ENCODE measurements around the gene SLC2A11.
A peak's percentile ranks its signal among the peaks of the same experiment; 100 is the strongest.

SLC2A11 gene

DNA sequence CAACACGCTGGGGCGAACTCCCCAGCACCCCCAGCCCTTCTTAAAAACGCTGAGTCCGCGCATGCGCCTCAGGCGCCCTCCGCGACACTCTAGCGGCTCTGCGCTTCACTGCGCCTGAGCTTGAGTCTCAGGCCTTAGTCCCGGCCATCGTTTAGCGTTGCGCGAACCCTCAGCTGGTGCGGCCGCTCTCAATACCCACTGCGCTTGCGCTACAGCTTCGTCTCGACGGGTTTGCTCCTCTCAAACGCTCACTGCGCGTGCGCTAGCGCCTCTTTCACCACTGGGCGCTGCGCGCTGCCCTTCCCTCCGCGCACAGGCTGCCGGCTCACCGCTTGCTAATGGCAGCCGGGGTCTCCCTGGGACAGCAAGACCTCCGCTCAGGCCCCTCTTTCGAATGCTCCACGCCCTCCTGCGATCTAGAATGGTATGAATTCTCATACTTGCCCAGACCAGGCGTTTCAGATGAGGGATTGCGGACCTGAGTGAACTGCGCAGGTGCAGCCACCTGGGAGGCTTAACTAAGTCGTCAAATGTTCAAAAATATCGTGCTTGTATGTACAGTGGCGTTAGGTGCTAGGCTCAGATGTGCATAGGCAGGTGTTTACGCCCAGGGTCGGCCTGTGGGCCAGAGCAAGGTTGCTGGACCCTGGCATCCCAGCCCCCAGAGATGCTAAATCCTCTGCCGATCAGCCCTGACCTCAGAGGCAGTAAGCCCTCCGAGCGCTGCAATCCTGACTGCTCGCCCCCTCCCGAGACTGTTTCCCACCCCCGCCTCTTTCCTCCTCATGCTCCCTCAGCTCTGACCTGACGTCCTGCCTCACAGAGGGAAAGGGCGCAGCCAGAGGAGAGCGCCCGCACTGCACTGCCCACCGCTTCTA is at the start of gene SLC2A11:
Gene SLC2A11, plus strand, starts transcription at position 270 of the 878 bp plus-strand sequence. Its CDS starts 125 bp downstream, at position 395.
- DNase-seq (ENCODE audit: low spot score): peak; percentile 96

DNA sequence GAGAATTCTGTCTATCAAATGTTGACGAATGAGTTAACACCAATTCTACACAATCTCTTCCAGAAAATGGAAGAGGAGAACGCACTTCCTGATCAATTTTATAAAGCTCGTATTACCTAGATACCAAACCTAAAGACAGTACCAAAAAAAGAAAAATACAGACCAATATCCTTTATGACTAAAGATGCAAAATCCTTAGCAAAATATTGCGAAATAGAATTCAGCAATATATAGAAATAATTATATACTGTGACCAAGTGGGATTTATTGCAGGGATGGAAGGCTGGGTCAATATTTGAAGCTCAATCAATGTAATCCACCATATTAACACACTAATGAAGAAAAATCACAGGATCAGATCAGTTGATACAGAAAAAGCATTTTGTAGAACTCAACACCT is 45.3 kb upstream of the SLC2A11 start:
- no peak for DNase-seq (ENCODE audit: low spot score)

GRCh38 chr22:23815541-23816155 is 42.0 kb upstream of the SLC2A11 start:
- no peak for DNase-seq (ENCODE audit: low spot score)

- no peak for DNase-seq (ENCODE audit: low spot score)
Measured at GRCh38 chr22:23816156-23816976, 41.3 kb upstream of the SLC2A11 start.

- no peak for DNase-seq (ENCODE audit: low spot score)
Measured at GRCh38 chr22:23817146-23817545, 40.5 kb upstream of the SLC2A11 start.

DNA sequence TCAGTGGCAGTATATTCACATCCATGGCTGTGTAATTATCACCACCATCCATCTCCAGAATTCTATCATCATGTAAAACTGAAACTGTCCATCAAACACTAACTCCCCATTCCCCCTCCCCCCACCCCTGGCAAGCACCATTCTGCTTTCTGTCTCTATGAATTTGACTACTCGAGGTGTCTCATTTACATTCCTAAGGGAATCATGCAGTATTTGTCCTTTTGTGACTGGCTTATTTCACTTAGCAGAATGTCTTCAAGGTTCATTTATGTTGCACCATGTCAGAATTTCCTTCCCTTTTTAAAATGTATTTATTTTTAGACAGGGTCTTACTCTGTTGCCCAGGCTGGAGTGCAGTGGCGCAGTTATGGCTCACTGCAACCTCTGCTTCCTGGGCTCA is 39.1 kb upstream of the SLC2A11 start:
- no peak for DNase-seq (ENCODE audit: low spot score)

DNA sequence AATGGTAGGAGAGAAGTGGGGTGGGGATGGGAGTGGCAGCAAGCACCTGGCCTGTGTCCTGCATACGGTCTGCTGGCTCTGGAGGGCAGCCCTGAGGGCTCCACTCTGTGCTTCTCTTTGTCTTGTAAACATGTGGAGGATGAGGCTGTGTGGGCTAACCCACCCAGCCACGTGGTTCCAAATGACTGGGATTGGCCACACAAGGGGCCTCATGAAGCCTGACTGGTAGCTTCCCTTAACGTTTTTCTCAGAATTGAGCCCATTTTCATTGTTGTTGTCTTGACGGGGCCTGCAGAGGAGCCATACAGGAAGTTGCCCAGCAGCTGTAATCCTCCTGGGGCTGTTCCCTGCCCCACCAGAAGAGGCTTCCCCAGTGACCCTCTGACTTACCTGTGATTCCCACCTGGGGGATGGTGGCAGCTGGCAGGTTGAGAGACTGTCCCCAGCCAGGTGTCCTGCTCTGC is 36.9 kb upstream of the SLC2A11 start:
- DNase-seq (ENCODE audit: low spot score): no peak

GRCh38 chr22:23822101-23822671 is 35.5 kb upstream of the SLC2A11 start:
- DNase-seq (ENCODE audit: low spot score): no peak

GRCh38 chr22:23823331-23823791 is 34.3 kb upstream of the SLC2A11 start:
- no peak for DNase-seq (ENCODE audit: low spot score)

DNA sequence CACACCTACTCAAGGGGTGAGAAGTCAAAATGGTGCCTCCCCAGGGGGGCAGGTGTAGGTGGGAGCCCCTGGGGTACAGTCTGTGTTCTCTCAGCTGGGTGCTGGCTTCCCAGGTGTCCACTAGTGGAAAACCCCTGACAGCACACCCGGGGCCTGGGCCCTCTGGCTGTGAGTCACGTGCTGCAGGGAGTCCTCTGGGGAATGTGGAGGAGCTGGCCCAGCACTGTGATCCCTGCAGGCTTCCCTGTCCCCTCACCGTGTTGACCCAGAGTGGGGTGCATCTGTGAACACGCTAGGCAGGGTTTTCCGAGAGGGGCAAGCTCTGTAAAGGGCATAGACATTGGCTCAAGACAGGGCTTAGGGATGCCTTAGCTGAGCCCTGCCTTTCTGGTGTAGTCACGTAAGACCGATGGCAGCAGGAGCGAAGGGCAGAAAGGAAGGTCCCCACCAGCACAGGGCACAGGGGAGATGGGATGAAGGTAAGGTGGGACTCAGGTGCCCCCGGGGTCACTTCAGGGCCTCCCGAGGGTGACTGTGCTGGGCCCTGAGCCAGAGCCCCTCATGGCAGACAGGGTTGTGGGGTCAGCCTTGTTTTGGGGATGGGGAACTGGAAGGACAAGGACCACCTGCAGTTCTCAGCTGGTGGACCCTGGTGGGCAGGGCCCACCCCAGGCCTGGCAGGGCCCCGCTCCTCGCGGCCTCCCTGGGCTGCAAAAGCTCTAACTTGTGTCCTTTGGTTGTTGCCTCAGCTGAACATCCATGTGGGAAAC is 33.0 kb upstream of the SLC2A11 start:
- no peak for DNase-seq (ENCODE audit: low spot score)

GRCh38 chr22:23825246-23825905 is 32.3 kb upstream of the SLC2A11 start:
- no peak for DNase-seq (ENCODE audit: low spot score)

DNA sequence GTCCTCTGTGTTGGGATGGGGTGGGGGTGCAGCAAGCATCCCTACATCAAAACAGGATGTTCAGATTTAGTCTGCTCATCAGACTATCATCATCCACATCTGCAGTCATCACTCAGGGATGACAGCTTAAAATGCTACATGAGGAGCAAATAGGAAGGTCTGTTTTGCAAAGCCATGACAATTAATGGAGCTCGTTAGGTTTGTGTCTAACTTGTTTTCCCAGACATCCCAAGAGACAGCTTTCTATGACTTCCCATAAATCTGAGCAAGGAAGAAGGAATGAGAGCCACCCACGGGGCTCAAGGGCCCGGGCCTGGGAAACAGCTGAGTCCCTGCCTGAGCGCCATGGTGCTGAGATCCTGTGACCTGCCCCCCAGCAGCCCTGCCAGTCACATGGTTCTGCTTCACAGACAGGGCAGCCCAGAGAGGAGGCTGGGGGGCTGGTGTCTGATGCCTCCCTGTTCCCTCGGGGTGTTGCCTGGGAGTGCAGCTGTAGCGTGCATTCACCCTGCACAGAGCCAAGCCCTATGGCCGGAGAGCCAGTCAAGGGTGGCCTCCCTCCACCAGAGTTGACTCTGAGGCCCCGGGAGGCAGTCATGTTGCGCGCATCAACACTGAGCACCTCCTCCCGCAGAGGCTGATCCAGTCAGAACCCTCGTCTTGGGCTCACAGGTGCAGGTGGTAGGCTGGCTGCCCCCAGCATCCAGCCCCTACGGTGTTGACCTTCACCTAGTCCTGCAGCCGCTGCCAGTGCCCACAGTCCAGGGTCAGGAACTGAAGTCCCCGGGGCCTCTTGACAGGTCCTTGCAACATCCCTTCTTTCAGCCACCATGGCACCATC is 30.9 kb upstream of the SLC2A11 start:
- no peak for DNase-seq (ENCODE audit: low spot score)

GRCh38 chr22:23827351-23827995 is 30.2 kb upstream of the SLC2A11 start:
- DNase-seq (ENCODE audit: low spot score): no peak

GRCh38 chr22:23828800-23829680 is 28.6 kb upstream of the SLC2A11 start:
- DNase-seq (ENCODE audit: low spot score): no peak

- no peak for DNase-seq (ENCODE audit: low spot score)
Measured at GRCh38 chr22:23829845-23830372, 27.8 kb upstream of the SLC2A11 start.

- DNase-seq (ENCODE audit: low spot score): no peak
Measured at GRCh38 chr22:23831261-23831660, 26.4 kb upstream of the SLC2A11 start.

DNA sequence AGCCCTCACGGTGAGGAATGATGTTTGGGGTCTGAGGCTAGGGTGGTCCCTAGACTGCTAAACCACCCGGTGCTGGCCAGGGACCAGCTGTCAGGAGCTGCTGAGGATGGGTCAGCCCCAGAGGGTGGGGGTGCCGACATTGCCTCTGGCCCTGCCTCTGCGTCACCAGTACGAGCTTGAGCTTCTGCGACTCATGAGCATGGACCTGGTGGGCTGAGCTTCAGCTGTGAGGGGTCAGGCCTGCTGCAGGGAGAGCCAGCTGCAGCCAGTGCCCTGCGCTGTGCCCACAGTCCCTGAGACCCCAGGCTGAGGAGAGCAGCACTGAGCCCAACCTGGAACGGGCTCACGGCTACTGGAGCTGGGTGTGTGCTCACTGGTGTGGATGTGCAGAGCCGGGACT is 25.9 kb upstream of the SLC2A11 start:
- DNase-seq (ENCODE audit: low spot score): no peak
